HEK293 (cell line): Measurements from ENCODE around the gene PRADC1.

Experiments
- CTCF ChIA-PET: fragments of 350-600 bp; formaldehyde crosslinking; extraction: SDS; loops from one replicate; lab custom pipeline; 2021; ENCODE audit warnings: antibody characterized with exemption; lab: Yijun Ruan, JAX
- POLR2A ChIA-PET: fragments of 300-600 bp; formaldehyde crosslinking; extraction: SDS; loops from one replicate; lab custom pipeline; 2020; ENCODE audit warnings: antibody characterized with exemption, inconsistent platforms; lab: Yijun Ruan, JAX
- H3K27ac ChIP-seq: fragments of 200-500 bp; sonication (Bioruptor generic); 2 replicates; pipeline ENCODE4 v1.5.1; 2014; ENCODE audit warnings: low read depth, low read length, control low read depth, inconsistent platforms; ENCODE audit errors: extremely low read depth
- H3K36me3 ChIP-seq, 2 experiments: fragments of 200-500 bp in 1 of 2; sonication (Bioruptor generic) in 1 of 2; 1 replicate in 1 of 2; 2 replicates in 1 of 2; pipeline ENCODE4 v1.5.1; 2014 to 2017; ENCODE audit warnings: inconsistent platforms in 2 of 2, low read length in 2 of 2; ENCODE audit not compliant: control insufficient read depth in 2 of 2, insufficient read depth in 1 of 2
- H3K4me1 ChIP-seq: fragments of 200-500 bp; sonication (Bioruptor generic); 2 replicates; pipeline ENCODE4 v1.5.1; 2014; ENCODE audit warnings: mild to moderate bottlenecking, low read length, inconsistent platforms; ENCODE audit not compliant: control insufficient read depth, insufficient read depth
- H3K4me3 ChIP-seq: 2 replicates; pipeline ENCODE4 v1.5.1; 2011; ENCODE audit warnings: low read depth, mild to moderate bottlenecking, control low read depth, low read length, moderate library complexity
- H3K9me3 ChIP-seq: fragments of 200-500 bp; sonication (Bioruptor generic); 2 replicates; pipeline ENCODE4 v1.5.1; 2014; ENCODE audit warnings: low read depth, low read length, inconsistent platforms; ENCODE audit not compliant: control insufficient read depth, insufficient read depth
- AEBP2 ChIP-seq: fragments of 450-650 bp; formaldehyde crosslinking; IDR thresholded peaks from 2 replicates; pipeline ENCODE4 v1.5.1; 2016; ENCODE audit warnings: missing biosample characterization, missing genetic modification characterization, borderline replicate concordance
- TRIM28 ChIP-seq: IDR thresholded peaks from 2 replicates; pipeline ENCODE4 v1.6.1; 2011; ENCODE audit warnings: low read length, control low read depth, borderline replicate concordance
- YY1 ChIP-seq: fragments of 450-650 bp; formaldehyde crosslinking; IDR thresholded peaks from 2 replicates; pipeline ENCODE4 v1.5.1; 2018; ENCODE audit warnings: missing biosample characterization, missing genetic modification characterization
- ZFP3 ChIP-seq: fragments of 450-650 bp; formaldehyde crosslinking; IDR thresholded peaks from 2 replicates; pipeline ENCODE4 v1.5.1; 2016; ENCODE audit warnings: low read depth, missing biosample characterization, missing genetic modification characterization
- ZNF133 ChIP-seq: fragments of 450-650 bp; formaldehyde crosslinking; IDR thresholded peaks from 2 replicates; pipeline ENCODE4 v1.5.1; 2016; ENCODE audit warnings: missing biosample characterization, missing genetic modification characterization
- ZNF155 ChIP-seq: fragments of 450-650 bp; formaldehyde crosslinking; IDR thresholded peaks from 2 replicates; pipeline ENCODE4 v1.5.1; 2016; ENCODE audit warnings: missing biosample characterization, missing genetic modification characterization
- ZNF157 ChIP-seq: fragments of 450-650 bp; formaldehyde crosslinking; IDR thresholded peaks from 2 replicates; pipeline ENCODE4 v1.5.1; 2016; ENCODE audit warnings: missing biosample characterization, missing genetic modification characterization
- ZNF280C ChIP-seq: fragments of 450-650 bp; formaldehyde crosslinking; IDR thresholded peaks from 2 replicates; pipeline ENCODE4 v1.5.1; 2016; ENCODE audit warnings: missing biosample characterization, missing genetic modification characterization
- ZNF324 ChIP-seq: fragments of 450-650 bp; formaldehyde crosslinking; IDR thresholded peaks from 2 replicates; pipeline ENCODE4 v1.5.1; 2016; ENCODE audit warnings: missing biosample characterization, missing genetic modification characterization
- ZNF433 ChIP-seq: fragments of 450-650 bp; formaldehyde crosslinking; IDR thresholded peaks from 2 replicates; pipeline ENCODE4 v1.5.1; 2016; ENCODE audit warnings: missing biosample characterization, missing genetic modification characterization, low read depth
- ZNF48 ChIP-seq: fragments of 450-650 bp; formaldehyde crosslinking; IDR thresholded peaks from 2 replicates; pipeline ENCODE4 v1.5.1; 2016; ENCODE audit warnings: missing biosample characterization, missing genetic modification characterization
- ZNF510 ChIP-seq: fragments of 450-650 bp; formaldehyde crosslinking; IDR thresholded peaks from 2 replicates; pipeline ENCODE4 v1.5.1; 2018; ENCODE audit warnings: mild to moderate bottlenecking, missing genetic modification characterization, missing biosample characterization; ENCODE audit not compliant: insufficient replicate concordance
- ZNF792 ChIP-seq: fragments of 450-650 bp; formaldehyde crosslinking; IDR thresholded peaks from 2 replicates; pipeline ENCODE4 v1.5.1; 2016; ENCODE audit warnings: missing biosample characterization, missing genetic modification characterization
- ZNF843 ChIP-seq: fragments of 450-650 bp; formaldehyde crosslinking; IDR thresholded peaks from 2 replicates; pipeline ENCODE4 v1.5.1; 2016; ENCODE audit warnings: missing biosample characterization, missing genetic modification characterization
- TF ChIP-seq, protein P1 (sequence below): fragments of 450-650 bp; formaldehyde crosslinking; IDR thresholded peaks from 2 replicates; pipeline ENCODE4 v1.5.1; 2016; ENCODE audit warnings: missing biosample characterization, missing genetic modification characterization
- TF ChIP-seq, protein P2 (sequence below): fragments of 450-650 bp; formaldehyde crosslinking; IDR thresholded peaks from 2 replicates; pipeline ENCODE4 v1.5.1; 2017; ENCODE audit warnings: missing biosample characterization, missing genetic modification characterization
- TF ChIP-seq, protein P3 (sequence below): fragments of 450-650 bp; formaldehyde crosslinking; IDR thresholded peaks from 2 replicates; pipeline ENCODE4 v1.5.1; 2016; ENCODE audit warnings: missing biosample characterization, missing genetic modification characterization

The PRADC1 gene

GRCh38 chr2:73249636-73250035, 16.6 kb upstream of the PRADC1 start:
- CTCF ChIA-PET: interaction anchor here (1.5 to 2.0 kb wide), 2 partner anchors 10 to 37 kb away, joined by 3 to 7 read pairs; no protein-coding TSS in a partner anchor
- Histone ChIP-seq H3K4me1 (no peaks in the 10 kb centered on the region), H3K27ac (no peak overlapping the region), H3K36me3 (peaks cover 69 to 99% of the 10 kb centered on the region in 2 experiments), H3K4me3 (no peak overlapping the region), H3K9me3 (no peaks in the 10 kb centered on the region)
- no peak for TF ChIP-seq ZNF510 (tag by site-specific recombination)
- no peak for TF ChIP-seq ZNF792 (tag by site-specific recombination)
- TF ChIP-seq, protein P1, sequence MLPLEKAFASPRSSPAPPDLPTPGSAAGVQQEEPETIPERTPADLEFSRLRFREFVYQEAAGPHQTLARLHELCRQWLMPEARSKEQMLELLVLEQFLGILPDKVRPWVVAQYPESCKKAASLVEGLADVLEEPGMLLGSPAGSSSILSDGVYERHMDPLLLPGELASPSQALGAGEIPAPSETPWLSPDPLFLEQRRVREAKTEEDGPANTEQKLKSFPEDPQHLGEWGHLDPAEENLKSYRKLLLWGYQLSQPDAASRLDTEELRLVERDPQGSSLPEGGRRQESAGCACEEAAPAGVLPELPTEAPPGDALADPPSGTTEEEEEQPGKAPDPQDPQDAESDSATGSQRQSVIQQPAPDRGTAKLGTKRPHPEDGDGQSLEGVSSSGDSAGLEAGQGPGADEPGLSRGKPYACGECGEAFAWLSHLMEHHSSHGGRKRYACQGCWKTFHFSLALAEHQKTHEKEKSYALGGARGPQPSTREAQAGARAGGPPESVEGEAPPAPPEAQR (tag by site-specific recombination): no peak
- TF ChIP-seq ZNF155: no peak
- TF ChIP-seq ZNF157 (tag by site-specific recombination): no peak
- TF ChIP-seq, protein P2, sequence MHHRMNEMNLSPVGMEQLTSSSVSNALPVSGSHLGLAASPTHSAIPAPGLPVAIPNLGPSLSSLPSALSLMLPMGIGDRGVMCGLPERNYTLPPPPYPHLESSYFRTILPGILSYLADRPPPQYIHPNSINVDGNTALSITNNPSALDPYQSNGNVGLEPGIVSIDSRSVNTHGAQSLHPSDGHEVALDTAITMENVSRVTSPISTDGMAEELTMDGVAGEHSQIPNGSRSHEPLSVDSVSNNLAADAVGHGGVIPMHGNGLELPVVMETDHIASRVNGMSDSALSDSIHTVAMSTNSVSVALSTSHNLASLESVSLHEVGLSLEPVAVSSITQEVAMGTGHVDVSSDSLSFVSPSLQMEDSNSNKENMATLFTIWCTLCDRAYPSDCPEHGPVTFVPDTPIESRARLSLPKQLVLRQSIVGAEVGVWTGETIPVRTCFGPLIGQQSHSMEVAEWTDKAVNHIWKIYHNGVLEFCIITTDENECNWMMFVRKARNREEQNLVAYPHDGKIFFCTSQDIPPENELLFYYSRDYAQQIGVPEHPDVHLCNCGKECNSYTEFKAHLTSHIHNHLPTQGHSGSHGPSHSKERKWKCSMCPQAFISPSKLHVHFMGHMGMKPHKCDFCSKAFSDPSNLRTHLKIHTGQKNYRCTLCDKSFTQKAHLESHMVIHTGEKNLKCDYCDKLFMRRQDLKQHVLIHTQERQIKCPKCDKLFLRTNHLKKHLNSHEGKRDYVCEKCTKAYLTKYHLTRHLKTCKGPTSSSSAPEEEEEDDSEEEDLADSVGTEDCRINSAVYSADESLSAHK (tag by site-specific recombination): no peak
- no peak for TF ChIP-seq ZNF133 (tag by site-specific recombination)
- no peak for TF ChIP-seq ZNF843 (tag by site-specific recombination)
- no peak for TF ChIP-seq ZFP3 (tag by site-specific recombination)
- no peak for TF ChIP-seq TRIM28
- no peak for TF ChIP-seq ZNF324
- TF ChIP-seq ZNF48: no peak
- TF ChIP-seq ZNF280C (tag by site-specific recombination): no peak
- POLR2A ChIA-PET: interaction anchor here (1.0 kb wide), 1 partner anchor 16 kb away, joined by 3 read pairs; the partner anchor contains the start of gene CCT7

DNA sequence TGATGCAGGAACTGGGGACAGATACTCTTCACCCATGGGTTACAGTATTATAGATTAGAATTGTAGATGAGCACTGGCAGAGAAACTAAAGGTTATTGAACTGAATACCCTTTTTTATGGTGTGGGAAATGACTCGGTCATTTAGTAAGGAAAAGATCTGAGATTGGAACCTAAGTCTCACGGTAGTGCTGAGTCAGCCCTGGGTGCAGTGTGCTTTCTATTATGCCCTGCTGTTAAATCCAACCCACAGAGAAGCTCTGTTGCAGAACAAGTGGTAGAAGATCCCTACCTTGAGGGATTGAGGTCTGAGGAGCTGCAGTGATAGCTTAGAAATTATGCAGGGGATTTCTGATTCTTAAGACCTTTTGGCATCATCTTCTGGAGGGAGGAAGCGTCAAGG, 13.8 kb upstream of the PRADC1 start:
- TF ChIP-seq AEBP2 (no peak), YY1 (tag by site-specific recombination) (no peak), ZNF433 (tag by site-specific recombination) (no peak)
- TF ChIP-seq, protein P3, sequence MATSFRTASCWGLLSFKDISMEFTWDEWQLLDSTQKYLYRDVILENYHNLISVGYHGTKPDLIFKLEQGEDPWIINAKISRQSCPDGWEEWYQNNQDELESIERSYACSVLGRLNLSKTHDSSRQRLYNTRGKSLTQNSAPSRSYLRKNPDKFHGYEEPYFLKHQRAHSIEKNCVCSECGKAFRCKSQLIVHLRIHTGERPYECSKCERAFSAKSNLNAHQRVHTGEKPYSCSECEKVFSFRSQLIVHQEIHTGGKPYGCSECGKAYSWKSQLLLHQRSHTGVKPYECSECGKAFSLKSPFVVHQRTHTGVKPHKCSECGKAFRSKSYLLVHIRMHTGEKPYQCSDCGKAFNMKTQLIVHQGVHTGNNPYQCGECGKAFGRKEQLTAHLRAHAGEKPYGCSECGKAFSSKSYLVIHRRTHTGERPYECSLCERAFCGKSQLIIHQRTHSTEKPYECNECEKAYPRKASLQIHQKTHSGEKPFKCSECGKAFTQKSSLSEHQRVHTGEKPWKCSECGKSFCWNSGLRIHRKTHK (tag by site-specific recombination): no peak
- H3K4me1 ChIP-seq: peaks cover 2% of the 10 kb centered on the region; the same call in 1 of the 2 replicates
- H3K36me3 ChIP-seq: peaks cover 73 to 100% of the 10 kb centered on the region in 2 experiments
- no peak overlapping the region for H3K4me3 ChIP-seq
- no peaks in the 10 kb centered on the region for H3K9me3 ChIP-seq
- H3K27ac ChIP-seq: no peak overlapping the region
- ChIA-PET POLR2A (interaction anchor here (1.1 to 2.4 kb wide), 2 partner anchors 11 to 13 kb away, joined by 7 to 9 read pairs; partner anchors contain the start of gene CCT7), CTCF (interaction anchor here (0.9 to 1.5 kb wide), 2 partner anchors 12 to 34 kb away, joined by 3 read pairs; no protein-coding TSS in a partner anchor)
